ES-I3 (cell line): ENCODE results near the gene CELF2.
"Not testable (repeated sequence)": the region's sequence is repeated elsewhere in the genome, so short reads cannot be mapped to it uniquely, and the experiment has no call there.

Source experiments
- H3K36me3 ChIP-seq: 2 replicates; pipeline ENCODE4 v1.6.1; 2013; ENCODE audit warnings: mild to moderate bottlenecking, low read length, control low read depth, moderate library complexity; ENCODE audit not compliant: insufficient read depth
- H3K4me1 ChIP-seq: 2 replicates; pipeline ENCODE4 v1.6.1; 2013; ENCODE audit warnings: mild to moderate bottlenecking, control low read depth, low read length; ENCODE audit not compliant: insufficient read depth
- H3K9ac ChIP-seq: 2 replicates; pipeline ENCODE4 v1.6.1; 2013; ENCODE audit warnings: low read depth, mild to moderate bottlenecking, low read length, moderate library complexity
- H3K9me3 ChIP-seq: 2 replicates; pipeline ENCODE4 v1.6.1; 2013; ENCODE audit warnings: mild to moderate bottlenecking, low read length, moderate library complexity; ENCODE audit not compliant: control insufficient read depth, insufficient read depth

Gene CELF2

DNA sequence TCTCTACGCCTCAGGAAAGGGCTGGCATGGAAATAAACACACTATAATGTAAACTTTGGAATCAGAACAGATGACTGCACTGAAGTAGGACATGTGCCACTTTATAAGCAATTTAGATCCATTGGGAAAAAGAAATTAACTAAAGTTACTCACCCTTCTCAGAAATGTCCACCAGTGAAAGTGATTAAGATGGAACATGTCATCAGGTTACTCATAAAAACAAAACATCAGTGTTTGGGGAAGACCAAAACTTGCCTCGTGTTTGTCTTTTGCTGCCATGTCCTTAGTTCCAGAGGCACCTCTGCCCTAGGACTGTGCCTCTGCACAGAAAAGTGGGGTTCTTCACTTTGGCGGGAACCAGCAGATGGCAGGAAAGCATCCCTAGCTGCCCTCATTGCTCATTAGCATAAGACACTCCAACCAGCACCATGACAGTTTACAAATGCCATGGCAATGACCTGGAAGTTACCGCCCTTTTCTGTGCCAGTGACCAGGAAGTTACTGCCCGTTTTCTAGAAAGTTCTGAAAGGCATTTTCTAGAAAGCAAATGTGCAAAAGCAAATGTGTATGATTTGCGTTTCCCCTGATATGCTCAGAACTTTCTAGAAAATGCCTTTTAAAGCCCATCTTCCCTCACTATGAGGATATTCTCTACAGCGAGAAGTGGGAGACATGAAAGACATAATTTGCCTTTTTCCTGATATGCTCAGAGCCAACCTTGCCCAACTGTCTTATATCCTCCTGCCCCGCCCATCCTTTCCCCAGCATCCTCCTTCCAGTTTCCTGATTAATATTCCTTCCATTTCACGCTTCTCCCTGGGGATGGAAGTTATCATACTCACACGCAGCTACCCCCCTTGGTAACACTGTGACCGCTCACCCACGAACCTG lies 335.6 kb downstream of the CELF2 start:
- no peaks in the 10 kb centered on the region; the same call in 1 of the 2 replicates for H3K9me3 ChIP-seq
- no peak overlapping the region for H3K9ac ChIP-seq
- no peaks in the 10 kb centered on the region for H3K36me3 ChIP-seq
- no peaks in the 10 kb centered on the region for H3K4me1 ChIP-seq

DNA sequence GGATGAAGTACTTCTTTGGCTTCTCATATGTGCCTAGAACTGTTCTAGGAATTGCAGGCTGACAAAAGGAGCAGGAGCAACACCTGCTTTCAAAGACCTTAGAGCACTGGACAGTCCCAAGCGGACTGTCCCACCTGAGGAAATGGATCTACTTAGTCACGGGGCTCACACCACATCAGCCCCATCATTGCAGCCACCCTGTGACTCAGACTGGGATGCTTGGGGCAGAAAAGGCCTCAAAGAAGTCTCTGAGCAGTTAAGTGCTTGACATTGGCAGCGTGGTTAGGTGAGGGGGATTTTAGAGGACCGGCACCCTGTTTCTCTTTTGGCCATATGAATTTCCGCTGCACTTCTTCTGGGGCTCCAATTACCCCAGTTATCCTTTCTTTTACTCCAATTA lies 337.2 kb downstream of the CELF2 start:
- no peaks in the 10 kb centered on the region for H3K4me1 ChIP-seq
- H3K36me3 ChIP-seq, result no peaks in the 10 kb centered on the region
- H3K9ac ChIP-seq, result no peak overlapping the region
- H3K9me3 ChIP-seq, result peaks cover 5% of the 10 kb centered on the region; the same call in 1 of the 2 replicates

DNA sequence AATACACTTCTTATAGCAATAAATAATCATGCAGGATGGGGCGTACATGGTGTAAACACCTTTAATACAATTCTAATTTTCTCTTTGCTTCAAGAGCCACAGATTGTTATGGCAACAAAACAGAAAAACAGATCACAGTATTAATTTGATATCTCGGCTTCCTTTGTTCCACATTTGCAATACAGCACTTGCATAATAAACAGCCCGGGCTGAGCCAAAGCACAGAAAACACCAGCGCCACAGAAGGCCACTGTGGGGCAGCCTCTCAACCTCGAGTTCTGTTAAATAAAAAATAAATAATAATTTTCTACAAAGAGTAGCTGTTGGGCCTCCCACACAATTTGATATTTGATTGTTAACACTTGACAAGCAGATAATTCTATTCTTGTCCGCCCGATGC lies 337.9 kb downstream of the CELF2 start:
- Histone ChIP-seq H3K4me1 (no peaks in the 10 kb centered on the region), H3K9me3 (peaks cover 5% of the 10 kb centered on the region; the same call in 1 of the 2 replicates), H3K9ac (no peak overlapping the region)

DNA sequence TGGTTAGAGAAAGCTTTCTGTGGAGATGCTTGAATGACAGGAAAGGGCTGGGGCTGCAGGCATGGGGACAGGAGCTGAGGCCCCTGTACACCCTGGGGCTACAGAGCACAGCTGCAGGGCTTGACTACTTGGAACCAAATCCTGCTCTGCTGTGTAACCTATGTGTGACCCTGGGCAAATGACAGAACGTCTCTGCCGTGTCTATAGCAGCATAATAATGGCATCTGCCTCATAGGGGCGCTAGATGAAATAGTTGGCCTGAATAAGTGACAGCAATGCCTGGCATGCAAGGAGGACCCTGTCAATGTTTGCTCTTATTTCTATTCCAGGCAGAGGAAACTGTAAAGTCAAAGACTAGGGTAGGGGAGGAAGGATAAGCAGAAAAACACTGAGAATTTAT lies 339.8 kb downstream of the CELF2 start:
- Histone ChIP-seq H3K9ac (no peak overlapping the region), H3K9me3 (peaks cover 5% of the 10 kb centered on the region; the same call in 1 of the 2 replicates), H3K36me3 (no peaks in the 10 kb centered on the region), H3K4me1 (no peaks in the 10 kb centered on the region)

More for the DNA sequence above, 337.9 kb downstream of the CELF2 start:
- no peaks in the 10 kb centered on the region for H3K36me3 ChIP-seq

DNA sequence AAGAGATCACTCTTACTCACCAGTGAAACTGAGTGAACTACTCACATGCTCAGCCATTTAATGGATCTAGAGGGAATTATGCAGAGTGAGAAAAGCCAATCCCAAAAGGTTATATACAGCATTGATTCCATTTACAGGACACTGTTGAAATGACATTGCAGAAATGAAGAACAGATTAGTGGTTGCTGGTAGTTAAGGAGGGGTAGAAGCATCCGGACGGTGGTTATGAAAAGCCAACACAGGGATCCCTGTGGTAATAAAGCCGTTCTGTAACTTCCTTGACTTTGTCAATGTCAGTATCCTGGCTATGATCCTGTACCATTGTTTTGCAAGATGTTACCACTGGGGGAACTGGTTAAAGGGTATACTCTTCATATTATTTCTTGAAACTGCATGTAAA lies 340.3 kb downstream of the CELF2 start:
- Histone ChIP-seq H3K36me3 (no peaks in the 10 kb centered on the region), H3K4me1 (no peaks in the 10 kb centered on the region), H3K9me3 (peaks cover 5% of the 10 kb centered on the region; the same call in 1 of the 2 replicates), H3K9ac (no peak overlapping the region)

DNA sequence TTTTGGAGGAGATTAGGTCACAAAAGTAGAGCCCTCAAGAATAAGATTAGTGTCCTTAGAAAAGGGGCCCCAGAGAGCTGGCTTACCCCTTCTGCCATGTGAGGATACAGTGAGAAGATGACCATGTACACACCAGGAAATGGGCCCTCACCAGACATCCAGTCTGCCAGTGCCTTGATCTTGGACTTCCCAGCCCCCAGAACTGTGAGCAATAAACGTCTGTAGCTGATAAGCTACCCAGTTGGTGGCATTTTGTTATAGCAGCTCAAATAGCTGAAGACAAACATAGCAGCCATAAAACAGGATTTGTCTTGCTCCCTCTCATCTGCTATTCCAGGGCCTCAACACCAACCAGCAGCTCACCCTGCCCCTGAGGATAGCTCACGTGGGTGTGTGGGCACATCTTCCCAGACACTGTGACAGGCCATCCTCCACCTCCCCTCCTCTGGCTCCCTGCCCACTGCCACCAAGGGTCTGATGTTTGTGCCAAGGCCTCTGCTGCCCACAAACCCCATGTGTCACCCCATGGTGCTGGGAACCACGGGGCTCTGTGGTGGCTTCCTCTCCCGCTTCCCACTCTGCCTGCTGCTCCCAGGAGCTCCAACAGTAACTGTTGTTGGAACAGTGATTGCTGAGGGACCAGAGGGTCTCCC lies 341.4 kb downstream of the CELF2 start:
- Histone ChIP-seq H3K36me3 (no peaks in the 10 kb centered on the region), H3K9ac (no peak overlapping the region), H3K4me1 (no peaks in the 10 kb centered on the region), H3K9me3 (peaks cover 5% of the 10 kb centered on the region; the same call in 1 of the 2 replicates)

DNA sequence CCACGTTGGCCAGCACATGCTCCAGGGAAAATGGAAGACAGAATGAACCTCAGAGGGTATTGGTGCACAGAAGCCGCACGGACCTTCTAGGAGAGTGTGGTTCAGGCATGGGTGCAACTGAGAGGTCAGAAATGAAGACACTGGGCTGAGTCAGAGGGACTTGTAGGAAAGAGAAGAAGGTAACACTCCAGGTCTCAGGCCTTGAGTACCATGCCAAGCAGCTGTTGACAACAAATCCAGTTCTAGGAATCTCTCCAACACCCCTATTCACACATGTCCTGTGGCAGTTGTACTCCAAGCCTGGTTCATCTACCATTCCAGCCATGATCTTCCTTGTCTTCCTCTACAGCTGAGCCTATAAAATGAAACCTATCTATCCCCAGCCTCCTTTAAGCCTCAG lies 342.2 kb downstream of the CELF2 start:
- Histone ChIP-seq H3K9ac (no peak overlapping the region), H3K4me1 (no peaks in the 10 kb centered on the region), H3K36me3 (no peaks in the 10 kb centered on the region), H3K9me3 (peaks cover 5% of the 10 kb centered on the region; the same call in 1 of the 2 replicates)

DNA sequence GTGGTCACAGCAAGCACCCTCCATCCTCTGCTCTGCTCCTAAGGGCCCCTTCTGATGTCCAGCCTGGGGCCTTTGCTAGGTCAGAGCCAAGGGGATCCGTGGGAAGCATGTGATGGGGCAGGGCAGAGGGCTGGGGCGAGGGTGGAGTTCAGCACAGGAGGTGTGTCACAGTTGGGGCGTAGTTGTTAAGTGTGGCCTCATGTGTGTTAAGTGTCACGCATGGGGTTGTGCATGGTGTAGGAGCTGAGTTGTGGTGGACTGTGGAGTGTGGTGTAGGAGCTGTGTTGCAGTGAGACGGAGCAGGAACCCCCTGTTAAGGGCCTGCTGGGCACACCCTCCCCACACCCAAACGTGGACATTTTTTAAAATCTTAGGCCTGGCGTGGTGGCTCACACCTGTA lies 345.8 kb downstream of the CELF2 start:
- H3K36me3 ChIP-seq, result no peaks in the 10 kb centered on the region
- no peaks in the 10 kb centered on the region for H3K4me1 ChIP-seq
- no peak overlapping the region for H3K9ac ChIP-seq
- peaks cover 5% of the 10 kb centered on the region; the same call in 1 of the 2 replicates for H3K9me3 ChIP-seq

DNA sequence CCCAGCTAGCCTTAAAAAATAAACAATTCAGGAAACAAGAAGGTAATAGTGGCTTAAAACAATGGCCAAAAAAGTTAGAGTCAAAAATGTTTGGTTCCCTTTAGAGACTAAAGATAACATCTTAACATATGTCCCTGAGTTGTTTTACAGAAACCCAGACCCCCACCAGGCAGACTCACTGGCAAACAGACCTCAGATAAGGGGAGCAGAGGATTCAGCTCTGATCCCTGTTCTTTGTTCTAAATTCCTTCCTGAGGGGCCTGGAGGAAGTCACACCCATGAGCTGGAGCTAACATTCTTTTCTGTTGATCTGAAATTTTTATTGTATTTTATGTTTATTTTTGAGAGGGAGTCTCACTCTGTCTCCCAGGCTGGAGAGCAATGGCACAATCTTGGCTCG lies 346.6 kb downstream of the CELF2 start:
- H3K36me3 ChIP-seq, result no peaks in the 10 kb centered on the region
- no peaks in the 10 kb centered on the region for H3K4me1 ChIP-seq
- no peaks in the 10 kb centered on the region for H3K9me3 ChIP-seq
- H3K9ac ChIP-seq, result no peak overlapping the region

DNA sequence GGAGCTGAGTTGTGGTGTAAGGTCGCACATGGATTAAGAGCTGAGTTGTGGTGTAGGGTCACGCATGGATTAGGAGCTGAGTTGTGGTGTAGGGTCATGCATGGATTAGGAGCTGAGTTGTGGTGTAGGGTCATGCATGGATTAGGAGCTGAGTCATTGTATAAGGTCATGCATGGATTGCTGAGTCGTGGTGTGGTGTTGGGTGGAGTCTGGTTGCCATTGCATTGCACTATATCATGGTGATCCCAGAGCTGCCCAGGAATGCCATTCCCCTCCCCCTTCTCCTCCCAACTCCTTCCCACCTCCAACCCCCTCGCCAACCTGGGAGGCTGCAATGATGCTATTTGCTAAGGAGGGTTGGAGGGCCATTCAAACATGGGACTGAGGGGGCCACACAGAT lies 349.2 kb downstream of the CELF2 start:
- not testable (repeated sequence) for H3K9me3 ChIP-seq, H3K4me1 ChIP-seq, H3K9ac ChIP-seq, H3K36me3 ChIP-seq

DNA sequence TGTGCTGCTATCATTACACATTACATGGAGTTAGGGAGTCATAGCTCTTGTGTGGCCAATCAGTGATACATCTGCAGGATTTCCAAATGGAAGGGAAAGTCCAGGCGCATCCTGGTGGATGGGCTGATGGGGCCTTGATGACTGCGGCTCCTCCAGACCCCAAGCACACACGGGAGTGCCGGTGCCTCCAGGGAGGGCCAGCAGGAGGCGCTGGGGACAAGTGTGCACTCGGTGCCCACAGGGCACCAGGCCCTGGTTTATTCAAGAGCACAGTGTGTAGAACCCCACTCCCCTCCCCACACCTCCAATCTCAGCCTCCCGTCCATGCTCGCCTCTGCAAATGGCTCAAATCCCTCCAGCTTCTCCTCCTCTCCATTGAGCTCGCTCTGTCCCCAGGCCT lies 349.8 kb downstream of the CELF2 start:
- Histone ChIP-seq H3K4me1 (no peaks in the 10 kb centered on the region), H3K9me3 (no peaks in the 10 kb centered on the region), H3K36me3 (no peaks in the 10 kb centered on the region), H3K9ac (no peak overlapping the region)

DNA sequence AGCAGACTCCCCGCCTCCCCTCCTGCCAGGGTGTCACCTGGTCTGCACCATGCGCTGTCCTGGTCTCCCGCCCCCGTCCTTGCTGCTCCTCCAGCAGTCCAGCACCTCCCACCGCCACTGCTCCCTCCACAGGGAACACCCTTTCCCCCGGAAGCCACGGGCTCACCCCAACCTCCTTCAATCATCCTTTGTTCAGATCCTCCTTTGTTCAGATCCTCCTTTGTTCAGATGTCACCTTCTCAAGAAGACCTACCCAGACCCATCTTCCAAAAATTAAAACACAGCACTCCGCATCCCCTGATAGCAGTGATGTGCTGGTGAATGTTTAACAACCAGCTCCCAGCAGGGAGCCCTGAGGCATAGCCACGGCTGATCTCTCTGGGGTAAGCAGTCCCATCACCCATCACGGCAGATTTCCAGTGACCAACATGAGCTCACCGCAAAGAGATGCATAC lies 356.1 kb downstream of the CELF2 start:
- Histone ChIP-seq H3K9ac (no peak overlapping the region), H3K9me3 (no peaks in the 10 kb centered on the region), H3K36me3 (no peaks in the 10 kb centered on the region)

DNA sequence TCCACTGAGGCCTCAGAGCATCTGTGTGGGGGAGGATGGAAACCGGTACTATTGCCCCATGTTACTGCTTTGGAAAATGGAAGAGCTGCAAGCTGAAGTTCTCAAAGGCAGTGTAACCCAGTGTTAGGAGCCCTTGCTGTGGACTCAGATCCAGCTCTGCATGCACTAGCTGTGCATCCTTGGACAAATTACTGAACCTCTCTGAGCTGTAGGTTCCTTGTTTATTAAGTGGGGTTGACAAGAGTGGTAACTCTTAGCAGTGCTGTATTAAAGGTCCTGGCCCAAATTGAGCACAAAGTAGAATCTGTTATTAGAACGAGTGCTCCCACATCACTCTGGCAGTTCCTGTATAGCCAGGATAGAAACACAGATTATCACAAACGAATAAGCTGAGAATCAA lies 359.6 kb downstream of the CELF2 start:
- Histone ChIP-seq H3K4me1 (0 out of 2 replicates have a peak, but pooled peaks cover 4% of the 10 kb centered on the region), H3K9me3 (no peaks in the 10 kb centered on the region), H3K36me3 (no peaks in the 10 kb centered on the region), H3K9ac (no peak overlapping the region)

More for the DNA sequence above, 356.1 kb downstream of the CELF2 start:
- H3K4me1 ChIP-seq, result 0 out of 2 replicates have a peak, but pooled peaks cover 4% of the 10 kb centered on the region

DNA sequence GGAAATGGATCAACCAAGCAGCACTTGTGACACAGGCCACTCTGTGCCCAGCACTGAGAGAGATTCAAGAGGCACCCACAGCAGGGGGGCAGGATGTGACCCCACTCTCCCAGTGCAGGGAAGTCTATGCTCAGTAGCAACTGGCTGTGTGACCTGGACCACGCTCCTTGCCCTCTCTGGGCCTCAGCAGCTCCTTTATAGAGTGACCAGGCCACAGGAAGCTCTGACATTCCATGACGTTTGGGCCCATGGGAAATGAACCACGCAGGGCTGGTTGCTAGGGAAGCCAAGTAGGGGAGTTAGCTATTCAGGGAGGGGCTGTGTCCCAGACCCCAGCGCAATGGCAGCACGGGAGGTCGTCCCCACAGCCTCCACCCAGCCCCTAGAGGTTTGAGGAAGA lies 361.2 kb downstream of the CELF2 start:
- Histone ChIP-seq H3K9ac (no peak overlapping the region), H3K36me3 (no peaks in the 10 kb centered on the region), H3K4me1 (0 out of 2 replicates have a peak, but pooled peaks cover 4% of the 10 kb centered on the region), H3K9me3 (no peaks in the 10 kb centered on the region; the same call in 1 of the 2 replicates)
